Measurements from ENCODE around the gene ATF7. TPM values are rescaled to one million over a fixed set of nuclear protein-coding genes. Genes with fewer than 3 reads are reported as not detected.

The ATF7 gene
- total and polyA plus RNA-seq, 2 of the 4 experiments (the other 2 are of a cell fraction): 7.0 to 16.3 TPM

DNA sequence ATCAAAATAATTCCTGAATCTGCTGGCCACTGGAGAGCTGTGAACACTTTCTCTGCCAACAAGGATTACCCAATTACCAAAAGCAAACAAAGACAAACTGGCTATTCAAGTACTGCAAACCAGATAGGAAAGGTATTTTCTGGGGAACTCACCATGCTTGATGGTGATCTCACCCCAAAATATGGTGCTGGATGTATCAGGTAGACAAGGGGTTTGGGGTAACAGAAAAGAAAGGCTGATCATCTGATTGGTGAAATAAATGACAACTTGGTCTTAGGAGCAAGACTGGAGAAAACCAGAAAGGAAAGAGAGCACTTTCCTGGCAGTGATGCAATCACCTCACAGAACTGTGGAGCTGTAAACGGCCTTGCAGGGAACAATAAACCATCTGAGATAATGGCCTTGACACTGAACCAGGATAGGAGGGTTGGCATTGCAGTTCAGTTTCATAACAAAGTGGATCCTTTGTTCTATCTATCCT, 87.9 kb downstream of the ATF7 start:
- dilution Hi-C loops (cut with HindIII; ENCODE audit: low sequenced_read_pairs, unreplicated experiment) (no loop called here), intact Hi-C loops (cut with micrococcal nuclease) (no loop called here), in situ Hi-C loops (cut with MboI; ENCODE audit: low sequenced_read_pairs) (no loop called here)
- POLR2A ChIA-PET (ENCODE audit: unreplicated experiment): no interaction called here
- BruUV-seq (replicated peaks): no TSS peak
- Histone ChIP-seq H3K9me1 (ENCODE audit: insufficient read depth, low read length) (no peaks in the 10 kb centered on the region), H2AFZ (replicated peaks; ENCODE audit: low read length, poor library complexity) (no peak overlapping the region), H3K79me1 (ENCODE audit: low read depth in 1 of 2, low read length in 2 of 2) (peaks cover 0 to 3% of the 10 kb centered on the region in 2 experiments; a peak in 2 of 4 replicates), H3K4ac (ENCODE audit: low read depth, low read length) (no peak overlapping the region), H3K56ac (ENCODE audit: extremely low read depth, insufficient read depth, low read length) (no peak overlapping the region), H3K9me3 (ENCODE audit: control insufficient read depth, insufficient read depth, low read length) (no peaks in the 10 kb centered on the region), H3K9ac (ENCODE audit: low read depth, low read length) (no peak overlapping the region), H3K23ac (ENCODE audit: low read depth, low read length) (no peak overlapping the region), H3K18ac (ENCODE audit: low read depth, low read length) (no peak overlapping the region), H3K4me1 (ENCODE audit: control insufficient read depth, insufficient read depth, low read length) (peaks cover 2% of the 10 kb centered on the region; the same call in 1 of the 2 replicates), H2BK20ac (ENCODE audit: low read depth, low read length) (no peak overlapping the region), H2AK5ac (ENCODE audit: low read depth, low read length) (no peak overlapping the region), H4K5ac (ENCODE audit: low read depth, low read length) (no peak overlapping the region), H3K14ac (replicated peaks; ENCODE audit: low read depth, low read length) (no peak overlapping the region), H3K27ac (ENCODE audit: insufficient read depth, low read length) (no peak overlapping the region; the same call in 1 of the 2 replicates), H4K91ac (ENCODE audit: insufficient read depth, low read depth, low read length) (no peak overlapping the region), H2BK15ac (ENCODE audit: low read depth, low read length) (no peak overlapping the region), H2AK9ac (replicated peaks; ENCODE audit: low read depth, low read length, poor library complexity) (no peak overlapping the region), H3K36me3 (ENCODE audit: control insufficient read depth, insufficient read depth, low read length) (peaks cover 28% of the 10 kb centered on the region), H4K20me1 (ENCODE audit: insufficient read depth, low read length) (no peaks in the 10 kb centered on the region), H4K8ac (ENCODE audit: low read depth in 2 of 2, low read length in 2 of 2) (no peak overlapping the region), H3K4me2 (ENCODE audit: low read depth, low read length) (peak overlapping the region; percentile 38), H2BK5ac (ENCODE audit: low read depth, low read length, poor library complexity, severe bottlenecking) (peak overlapping the region; percentile 44), H3K27me3 (ENCODE audit: control insufficient read depth, insufficient read depth, low read length) (no peaks in the 10 kb centered on the region), H2BK120ac (ENCODE audit: low read depth, low read length) (no peak overlapping the region), H3K4me3 (ENCODE audit: insufficient read depth, low read depth, low read length) (no peak overlapping the region)
- peak; percentile 86 for TF ChIP-seq CEBPB (IDR thresholded peaks at IDR 0.05; ENCODE audit: low read depth, low read length)
- no peak for TF ChIP-seq MAFK (IDR thresholded peaks at IDR 0.05; ENCODE audit: low read depth, low read length)
- DNase-seq: peak; percentile 68
- CTCF ChIA-PET: interaction anchor here (1.6 kb wide), 1 partner anchor 137 kb away, joined by 4 read pairs; the partner anchor contains the start of gene ATP5MC2
- WGBS, 2 experiments (ENCODE audit: extremely low coverage in 2 of 2, insufficient read length in 1 of 2): no CpG with 5 or more reads among the region's 1 CpG
- peak; percentile 81 for ATAC-seq (ENCODE audit: low read depth)

Data from IMR-90 (cell line).